ENCODE data around the gene MS4A10. TPM values are rescaled to one million over a fixed set of nuclear protein-coding genes. Genes with fewer than 3 reads are reported as not detected.
A peak's percentile ranks its signal among the peaks of the same experiment; 100 is the strongest.

The MS4A10 gene
- polyA plus RNA-seq, 2 of the 4 experiments (the other 2 are of a cell fraction), result not detected

- DNase-seq (ENCODE audit: low read depth in 1 of 2, low spot score in 1 of 2) (no peak), ATAC-seq (no peak), FAIRE-seq (no peak)
- POLR2A ChIA-PET, result no interaction called here
- no peak overlapping the region for H3K27ac ChIP-seq
- H3K4me2 ChIP-seq, result no peak overlapping the region
- no peak for TF ChIP-seq KDM1A (IDR thresholded peaks at IDR 0.05; ENCODE audit: low read depth)
- TF ChIP-seq NPAS2 (CRISPR knock-in tag; IDR thresholded peaks at IDR 0.05; ENCODE audit: borderline replicate concordance), result no peak
- no peak for TF ChIP-seq RNF2 (IDR thresholded peaks at IDR 0.05; ENCODE audit: borderline replicate concordance, low read depth)
- no peak for TF ChIP-seq HDAC2 (IDR thresholded peaks at IDR 0.05)
- no peak for TF ChIP-seq CBX2 (IDR thresholded peaks at IDR 0.05; ENCODE audit: borderline replicate concordance, low read depth)
- no peak for TF ChIP-seq ZNF302 (CRISPR knock-in tag; IDR thresholded peaks at IDR 0.05)
- no peaks in the 10 kb centered on the region for H3K4me1 ChIP-seq
- no peak overlapping the region for H3K4me3 ChIP-seq
- 27% methylated on average over 3 of the region's 3 CpGs for WGBS (ENCODE audit: missing lambda C conversion rate)
- peaks cover 5% of the 10 kb centered on the region; the same call in 2 of the 3 replicates for H3K9me3 ChIP-seq
- CTCF ChIA-PET, result interaction anchor here (1.8 to 4.9 kb wide), 3 partner anchors 15 to 397 kb away, joined by 4 to 27 read pairs (median 6); no protein-coding TSS in a partner anchor
These were observed 5.6 kb downstream of the MS4A10 start for GRCh38 chr11:60790726-60791125.

GRCh38 chr11:60791153-60791933, 6.2 kb downstream of the MS4A10 start:
- Histone ChIP-seq H3K9me3 (peaks cover 5% of the 10 kb centered on the region; the same call in 2 of the 3 replicates), H3K4me1 (no peaks in the 10 kb centered on the region), H3K4me3 (no peak overlapping the region), H3K4me2 (no peak overlapping the region), H3K27ac (no peak overlapping the region)
- ChIA-PET POLR2A (no interaction called here), CTCF (interaction anchor here (0.8 to 4.9 kb wide), 6 partner anchors 9 to 396 kb away, joined by 3 to 27 read pairs (median 4); no protein-coding TSS in a partner anchor)
- ATAC-seq (no peak), FAIRE-seq (no peak), DNase-seq (ENCODE audit: low read depth in 1 of 2, low spot score in 1 of 2) (no peak)
- peak; percentile 49 for TF ChIP-seq ZFP36 (IDR thresholded peaks at IDR 0.05; ENCODE audit: borderline replicate concordance, partially characterized antibody)
- no peak for TF ChIP-seq ATOH8 (CRISPR knock-in tag; IDR thresholded peaks at IDR 0.05; ENCODE audit: low read depth)
- WGBS (ENCODE audit: missing lambda C conversion rate), result 21% methylated on average over 4 of the region's 4 CpGs

GRCh38 chr11:60792521-60792920, 7.4 kb downstream of the MS4A10 start:
- Histone ChIP-seq H3K4me2 (no peak overlapping the region), H3K4me1 (no peaks in the 10 kb centered on the region), H3K4me3 (no peak overlapping the region), H3K27ac (no peak overlapping the region), H3K9me3 (peaks cover 5% of the 10 kb centered on the region; the same call in 2 of the 3 replicates)
- ATAC-seq (no peak), FAIRE-seq (no peak), DNase-seq (ENCODE audit: low read depth in 1 of 2, low spot score in 1 of 2) (no peak)
- TF ChIP-seq ZFP36 (IDR thresholded peaks at IDR 0.05; ENCODE audit: borderline replicate concordance, partially characterized antibody), result no peak
- TF ChIP-seq PHF8 (IDR thresholded peaks at IDR 0.05; ENCODE audit: borderline replicate concordance, low read depth), result no peak
- no peak for TF ChIP-seq FOSB (CRISPR knock-in tag; IDR thresholded peaks at IDR 0.05)
- TF ChIP-seq FOSL2 (IDR thresholded peaks at IDR 0.05), result no peak
- TF ChIP-seq FOSL2 (CRISPR knock-in tag; IDR thresholded peaks at IDR 0.05), result no peak
- no peak for TF ChIP-seq SMC3 (IDR thresholded peaks at IDR 0.05)
- ChIA-PET POLR2A (no interaction called here), CTCF (interaction anchor here (1.4 to 4.9 kb wide), 3 partner anchors 8 to 29 kb away, joined by 3 to 27 read pairs (median 3); no protein-coding TSS in a partner anchor)
- WGBS (ENCODE audit: missing lambda C conversion rate), result 0% methylated on average over 3 of the region's 3 CpGs

- FAIRE-seq, result no peak
- no peak for DNase-seq (ENCODE audit: low read depth in 1 of 2, low spot score in 1 of 2)
- ChIA-PET CTCF (interaction anchor here (2.2 kb wide), 1 partner anchor 20 kb away, joined by 7 read pairs; no protein-coding TSS in a partner anchor), POLR2A (no interaction called here)
- Histone ChIP-seq H3K4me1 (no peaks in the 10 kb centered on the region), H3K4me3 (no peak overlapping the region), H3K4me2 (no peak overlapping the region), H3K27ac (no peak overlapping the region), H3K9me3 (peaks cover 5% of the 10 kb centered on the region; the same call in 2 of the 3 replicates)
- WGBS (ENCODE audit: missing lambda C conversion rate), result 25% methylated on average over 6 of the region's 6 CpGs
- no peak for ATAC-seq
- TF ChIP-seq USF2 (IDR thresholded peaks at IDR 0.05) (no peak), TP53 (CRISPR knock-in tag; IDR thresholded peaks at IDR 0.05) (no peak), POLR2A (IDR thresholded peaks at IDR 0.05; ENCODE audit: low read length) (no peak), GATA3 (IDR thresholded peaks at IDR 0.05; ENCODE audit: borderline replicate concordance) (no peak), ATOH8 (CRISPR knock-in tag; IDR thresholded peaks at IDR 0.05; ENCODE audit: low read depth) (no peak), HDAC2 (IDR thresholded peaks at IDR 0.05) (no peak), EHF (CRISPR knock-in tag; IDR thresholded peaks at IDR 0.05) (no peak), ZC3H11A (IDR thresholded peaks at IDR 0.05) (no peak), ZNF302 (CRISPR knock-in tag; IDR thresholded peaks at IDR 0.05) (no peak), KDM5A (IDR thresholded peaks at IDR 0.05) (no peak), HMGXB4 (CRISPR knock-in tag; IDR thresholded peaks at IDR 0.05; ENCODE audit: borderline replicate concordance) (no peak), POLR2AphosphoS2 (conservative IDR thresholded peaks at IDR 0.05; ENCODE audit: low read length) (no peak)
These were observed 10.2 kb downstream of the MS4A10 start for GRCh38 chr11:60795291-60795690.

Data from A549 (cell line).